Osteocyte (in vitro differentiated cells): ENCODE data around the gene ACSL4. TPM values are rescaled to one million over a fixed set of nuclear protein-coding genes. Genes with fewer than 3 reads are reported as not detected.
"Not testable (repeated sequence)": the region's sequence is repeated elsewhere in the genome, so short reads cannot be mapped to it uniquely, and the experiment has no call there.

Experiments
- DNase-seq: peaks from one replicate; pipeline ENCODE4 v3.0.0; 2021; ENCODE audit warnings: mixed read lengths; ENCODE audit not compliant: unreplicated experiment; ENCODE audit errors: extremely low spot score
- H3K27ac Mint-ChIP-seq: one replicate; pipeline ENCODE4 v1.8.0; 2021; ENCODE audit warnings: mild to moderate bottlenecking, mixed read lengths; ENCODE audit not compliant: unreplicated experiment
- H3K27me3 Mint-ChIP-seq: one replicate; pipeline ENCODE4 v1.8.0; 2021; ENCODE audit warnings: mixed read lengths; ENCODE audit not compliant: unreplicated experiment
- H3K36me3 Mint-ChIP-seq: one replicate; pipeline ENCODE4 v1.8.0; 2021; ENCODE audit warnings: mixed read lengths; ENCODE audit not compliant: unreplicated experiment
- H3K4me1 Mint-ChIP-seq: one replicate; pipeline ENCODE4 v1.8.0; 2021; ENCODE audit warnings: mixed read lengths; ENCODE audit not compliant: unreplicated experiment
- H3K4me3 Mint-ChIP-seq: one replicate; pipeline ENCODE4 v1.8.0; 2021; ENCODE audit warnings: mild to moderate bottlenecking, moderate library complexity, mixed read lengths; ENCODE audit not compliant: unreplicated experiment
- H3K9me3 Mint-ChIP-seq: one replicate; pipeline ENCODE4 v1.8.0; 2021; ENCODE audit warnings: mixed read lengths; ENCODE audit not compliant: unreplicated experiment
- total RNA-seq: library from RNA; stranded (reverse); gene quantifications from 2 replicates; pipeline ENCODE4 v1.2.1, GENCODE V29; 2021
- TF ChIP-seq, protein P1 (sequence below): fragments of 200-600 bp; sonication (generic); IDR thresholded peaks from 2 replicates; pipeline ENCODE4 v1.5.0; 2021; ENCODE audit warnings: antibody characterized with exemption, mild to moderate bottlenecking, moderate library complexity

ACSL4 gene
- total RNA-seq, 1 donor from 2014 or later: 62.1 TPM

- Mint-ChIP-seq H3K4me1 (no peaks in the 10 kb centered on the region), H3K4me3 (no peak overlapping the region), H3K27ac (no peak overlapping the region), H3K9me3 (no peaks in the 10 kb centered on the region), H3K27me3 (no peaks in the 10 kb centered on the region), H3K36me3 (no peaks in the 10 kb centered on the region)
- DNase-seq: no peak
- TF ChIP-seq, protein P1, sequence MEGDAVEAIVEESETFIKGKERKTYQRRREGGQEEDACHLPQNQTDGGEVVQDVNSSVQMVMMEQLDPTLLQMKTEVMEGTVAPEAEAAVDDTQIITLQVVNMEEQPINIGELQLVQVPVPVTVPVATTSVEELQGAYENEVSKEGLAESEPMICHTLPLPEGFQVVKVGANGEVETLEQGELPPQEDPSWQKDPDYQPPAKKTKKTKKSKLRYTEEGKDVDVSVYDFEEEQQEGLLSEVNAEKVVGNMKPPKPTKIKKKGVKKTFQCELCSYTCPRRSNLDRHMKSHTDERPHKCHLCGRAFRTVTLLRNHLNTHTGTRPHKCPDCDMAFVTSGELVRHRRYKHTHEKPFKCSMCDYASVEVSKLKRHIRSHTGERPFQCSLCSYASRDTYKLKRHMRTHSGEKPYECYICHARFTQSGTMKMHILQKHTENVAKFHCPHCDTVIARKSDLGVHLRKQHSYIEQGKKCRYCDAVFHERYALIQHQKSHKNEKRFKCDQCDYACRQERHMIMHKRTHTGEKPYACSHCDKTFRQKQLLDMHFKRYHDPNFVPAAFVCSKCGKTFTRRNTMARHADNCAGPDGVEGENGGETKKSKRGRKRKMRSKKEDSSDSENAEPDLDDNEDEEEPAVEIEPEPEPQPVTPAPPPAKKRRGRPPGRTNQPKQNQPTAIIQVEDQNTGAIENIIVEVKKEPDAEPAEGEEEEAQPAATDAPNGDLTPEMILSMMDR: no peak
These were observed 9.7 kb upstream of the ACSL4 start for GRCh38 chrX:109742722-109743121.

GRCh38 chrX:109740896-109741295 lies 7.8 kb upstream of the ACSL4 start:
- not testable (repeated sequence) for H3K36me3 Mint-ChIP-seq, DNase-seq, H3K4me3 Mint-ChIP-seq, H3K27me3 Mint-ChIP-seq, H3K27ac Mint-ChIP-seq, H3K4me1 Mint-ChIP-seq, H3K9me3 Mint-ChIP-seq

DNA sequence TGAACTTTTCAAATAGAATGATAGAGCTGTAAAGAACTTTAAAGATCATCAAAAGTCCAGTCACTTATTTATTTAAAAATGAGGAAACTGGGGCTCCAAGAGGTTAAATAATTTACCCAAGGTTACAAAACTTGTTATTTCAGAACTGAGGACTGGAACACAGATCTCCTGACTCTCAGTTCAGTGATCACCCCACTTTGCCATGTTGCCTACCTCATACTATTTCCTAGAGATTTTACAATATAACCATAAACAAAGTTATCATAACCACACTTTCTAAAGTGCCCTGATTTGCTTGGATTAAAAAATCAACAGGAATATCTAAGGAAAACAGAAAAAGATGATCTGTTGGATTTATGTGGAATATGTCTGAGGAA lies 7.4 kb upstream of the ACSL4 start:
- no peaks in the 10 kb centered on the region for H3K27me3 Mint-ChIP-seq
- no peak overlapping the region for H3K4me3 Mint-ChIP-seq
- DNase-seq: no peak
- TF ChIP-seq, protein P1: no peak
- no peaks in the 10 kb centered on the region for H3K36me3 Mint-ChIP-seq
- no peaks in the 10 kb centered on the region for H3K4me1 Mint-ChIP-seq
- H3K9me3 Mint-ChIP-seq: no peaks in the 10 kb centered on the region
- no peak overlapping the region for H3K27ac Mint-ChIP-seq

DNA sequence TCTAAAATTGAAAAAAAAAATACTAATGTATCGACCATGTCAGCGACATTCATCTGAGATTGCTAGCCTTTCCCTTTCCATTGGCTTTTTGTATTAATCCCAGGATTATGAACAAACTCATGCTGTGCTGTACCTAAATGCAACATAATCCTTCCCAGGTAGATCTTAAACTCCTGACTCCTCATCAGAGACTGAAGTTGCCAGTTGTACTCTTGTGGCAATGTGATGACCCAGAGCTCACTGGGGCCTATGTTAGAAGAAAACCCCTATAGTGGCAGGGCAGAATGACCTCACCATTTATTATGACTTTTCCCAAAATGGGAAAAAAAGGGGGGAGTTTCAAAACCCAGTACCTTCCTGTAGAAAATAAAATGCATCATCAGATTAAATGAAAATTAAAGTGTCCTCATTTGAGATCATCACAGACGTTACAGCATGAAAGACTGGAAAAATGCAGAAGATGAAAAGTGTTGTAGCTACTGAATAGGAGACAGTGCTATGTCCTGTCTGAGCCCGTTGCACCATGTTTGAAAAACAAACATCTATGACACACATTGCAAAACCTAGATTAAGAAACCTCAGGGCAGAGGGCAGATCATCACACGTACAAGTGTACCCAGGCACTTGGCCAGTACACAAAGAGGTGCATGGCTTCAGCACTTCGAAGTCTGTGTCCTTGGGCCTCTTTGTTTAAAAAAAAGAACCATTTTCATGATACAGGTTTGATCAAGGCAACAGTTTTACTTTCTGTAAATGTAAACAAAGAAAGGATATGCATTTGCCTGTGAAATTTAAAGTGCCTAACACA lies 6.8 kb upstream of the ACSL4 start:
- Mint-ChIP-seq H3K27ac (no peak overlapping the region), H3K9me3 (no peaks in the 10 kb centered on the region), H3K36me3 (no peaks in the 10 kb centered on the region), H3K4me1 (no peaks in the 10 kb centered on the region), H3K4me3 (no peak overlapping the region), H3K27me3 (no peaks in the 10 kb centered on the region)
- no peak for DNase-seq
- TF ChIP-seq, protein P1: no peak

DNA sequence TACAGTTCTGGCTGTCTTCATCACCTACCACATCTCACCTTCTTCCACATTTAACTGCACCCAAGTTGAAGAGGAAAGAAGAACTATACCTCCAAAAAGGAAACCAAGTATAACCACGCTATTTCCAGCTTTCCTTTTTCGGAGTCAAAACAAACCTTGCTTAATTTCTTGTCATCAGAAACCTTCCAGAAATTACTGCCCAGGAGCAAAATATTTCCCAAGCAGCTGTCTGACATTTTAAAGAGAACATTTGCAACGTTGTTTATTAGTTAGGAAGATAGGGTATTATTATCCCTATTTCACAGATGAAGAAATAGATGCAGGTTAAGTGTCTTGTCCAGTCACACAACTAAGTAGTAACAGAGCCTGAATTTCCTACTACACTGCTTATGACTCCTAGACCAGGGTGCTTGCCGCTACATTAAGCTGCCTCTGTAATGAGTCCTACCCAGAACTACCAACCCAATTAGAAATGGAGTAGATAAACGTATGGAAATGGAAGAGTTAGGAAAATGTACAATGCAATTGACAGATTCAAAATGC lies 2.2 kb upstream of the ACSL4 start:
- DNase-seq: no peak
- Mint-ChIP-seq H3K36me3 (peaks cover 2% of the 10 kb centered on the region), H3K9me3 (no peaks in the 10 kb centered on the region), H3K27ac (no peak overlapping the region), H3K27me3 (no peaks in the 10 kb centered on the region), H3K4me3 (no peak overlapping the region), H3K4me1 (peaks cover 22% of the 10 kb centered on the region)
- TF ChIP-seq, protein P1: no peak
